Fibroblast of villous mesenchyme (primary cell): ENCODE results near the gene SRGAP3. TPM values are rescaled to one million over a fixed set of nuclear protein-coding genes. Genes with fewer than 3 reads are reported as not detected.

ENCODE experiments used
- DNase-seq: peaks from one replicate; pipeline ENCODE4 v3.0.0-alpha.2; 2010; ENCODE audit warnings: low read depth
- H3K4me3 ChIP-seq: 2 replicates; pipeline ENCODE4 v1.5.1; 2011; ENCODE audit warnings: low read depth, mild to moderate bottlenecking, low read length
- CTCF ChIP-seq: IDR thresholded peaks from 2 replicates; pipeline ENCODE4 v1.5.1; 2012; ENCODE audit warnings: low read depth, mild to moderate bottlenecking, low read length; ENCODE audit not compliant: insufficient read depth
- total RNA-seq: library from RNA; depleted of rRNA; stranded (reverse); fragments of >200 nt; gene quantifications from 2 replicates; pipeline ENCODE4 v1.2.3, GENCODE V29; 2012

SRGAP3 gene
- total RNA-seq, 1 donor = 3.5 TPM

GRCh38 chr3:8979262-8979661 lies 270.2 kb downstream of the SRGAP3 start:
- H3K4me3 ChIP-seq = no peak overlapping the region
- DNase-seq = no peak
- no peak for TF ChIP-seq CTCF

DNA sequence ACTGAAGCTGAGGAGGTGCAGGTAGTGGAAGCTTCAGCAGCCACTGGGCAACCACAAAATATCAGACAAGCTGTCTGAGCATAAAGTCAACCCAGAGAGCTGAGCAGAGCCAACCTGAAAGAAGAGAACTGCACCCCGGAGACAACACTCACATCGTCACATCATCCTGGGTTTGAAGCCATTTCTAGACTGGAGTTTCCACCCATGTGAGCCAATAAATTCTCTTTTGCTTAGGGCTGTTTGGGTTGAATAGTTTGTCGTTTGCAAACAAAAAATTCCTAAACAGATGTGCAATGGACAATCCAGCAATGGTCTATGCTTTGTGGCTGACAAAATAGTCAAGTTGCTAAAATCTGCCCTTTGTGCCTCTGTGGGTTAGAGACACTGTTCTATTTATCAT lies 270.9 kb downstream of the SRGAP3 start:
- no peak overlapping the region for H3K4me3 ChIP-seq
- no peak for TF ChIP-seq CTCF
- DNase-seq = no peak

DNA sequence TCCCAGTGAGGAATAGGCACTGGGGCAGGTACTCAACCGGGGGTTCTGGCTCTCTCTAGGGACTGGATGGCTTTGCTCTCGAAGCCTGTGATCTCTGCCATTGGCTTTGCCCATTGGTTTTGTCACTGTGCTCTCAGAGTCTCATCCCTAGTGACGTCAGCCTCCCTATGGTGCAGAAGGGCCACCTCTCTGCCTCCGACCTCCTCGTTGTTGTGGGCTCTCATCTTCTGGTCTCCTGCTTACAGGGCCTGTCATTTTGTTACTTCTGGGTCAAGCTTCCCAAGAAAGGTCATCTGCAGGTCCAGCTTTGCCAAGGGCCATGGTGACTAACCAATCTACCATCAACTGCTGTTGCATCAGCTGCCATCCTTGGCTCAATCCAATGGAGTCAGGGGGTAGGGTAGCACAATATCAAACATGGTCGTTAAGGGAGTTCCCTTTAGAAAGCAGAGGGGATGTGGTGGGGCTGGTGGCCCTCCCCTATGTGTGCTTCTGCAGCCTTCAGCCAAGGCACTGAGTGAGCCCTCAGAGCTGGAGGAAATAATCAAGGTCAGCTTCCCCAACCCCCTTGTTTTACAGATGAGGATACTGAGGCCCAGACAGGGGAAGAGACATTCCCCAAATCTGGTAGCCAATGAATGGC lies 272.8 kb downstream of the SRGAP3 start:
- no peak for TF ChIP-seq CTCF
- no peak for DNase-seq
- no peak overlapping the region for H3K4me3 ChIP-seq

GRCh38 chr3:8975081-8976020 lies 274.1 kb downstream of the SRGAP3 start:
- no peak for DNase-seq

DNA sequence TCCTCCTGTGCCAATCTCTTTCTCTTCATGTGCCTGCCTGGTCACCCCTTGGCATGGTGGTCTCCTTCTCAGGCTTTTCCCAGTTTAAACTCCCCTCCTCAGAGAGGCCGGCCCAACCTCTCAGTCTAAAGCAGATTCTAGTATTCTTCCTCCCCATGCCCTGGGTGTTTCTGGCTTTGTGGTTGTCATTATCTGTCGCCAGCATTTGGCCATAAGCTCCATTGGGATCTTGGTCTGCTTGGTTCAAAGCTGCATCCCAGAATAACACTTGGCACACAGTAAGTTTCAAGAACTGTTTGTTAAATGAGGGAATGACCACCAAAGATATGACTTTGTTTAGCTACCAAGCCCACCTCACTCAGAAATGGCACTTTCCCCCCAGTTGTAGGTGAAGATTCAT lies 275.0 kb downstream of the SRGAP3 start:
- no peak for TF ChIP-seq CTCF
- no peak for DNase-seq
- H3K4me3 ChIP-seq = no peak overlapping the region

More at GRCh38 chr3:8975081-8976020, 274.1 kb downstream of the SRGAP3 start:
- no peak for TF ChIP-seq CTCF
- no peak overlapping the region for H3K4me3 ChIP-seq

- TF ChIP-seq CTCF = no peak
- DNase-seq = peak; percentile 49
- no peak overlapping the region for H3K4me3 ChIP-seq
Measured at GRCh38 chr3:8972639-8973038, 276.8 kb downstream of the SRGAP3 start.
